PC-9 (cell line): Measurements from ENCODE around the gene INTS11.

Experiments
- EZH2 ChIP-seq: fragments of 200-600 bp; sonication (generic); IDR thresholded peaks from 2 replicates; pipeline ENCODE4 v1.8.0; 2017; ENCODE audit warnings: antibody characterized with exemption, low read depth
- TF ChIP-seq, protein P1 (sequence below): fragments of 200-600 bp; sonication (generic); conservative IDR thresholded peaks from 2 replicates; pipeline ENCODE4 v1.6.1; 2017; ENCODE audit warnings: mixed run types, antibody characterized with exemption, mild to moderate bottlenecking, moderate library complexity

DNA sequence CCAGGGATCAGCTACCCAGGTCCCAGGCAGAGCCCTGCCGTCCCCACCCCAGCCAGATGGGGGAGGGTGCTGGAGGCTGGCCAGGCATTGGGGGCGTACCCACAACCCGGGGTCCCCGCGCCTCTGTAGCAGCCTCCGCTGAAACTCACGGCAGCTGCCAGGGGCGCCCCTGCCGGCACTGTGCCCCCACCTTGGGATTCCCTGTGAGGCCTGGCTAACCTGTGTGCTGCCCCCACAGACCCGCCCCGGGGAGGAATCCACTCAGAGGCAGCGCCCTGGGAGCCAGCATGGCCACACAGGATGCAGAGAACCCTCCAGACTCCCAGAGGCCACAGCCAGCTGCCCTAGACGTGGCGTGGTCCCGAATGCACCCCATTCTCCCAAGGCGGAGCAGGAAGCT, 20.9 kb upstream of the INTS11 start:
- TF ChIP-seq EZH2: no peak
- TF ChIP-seq, protein P1, sequence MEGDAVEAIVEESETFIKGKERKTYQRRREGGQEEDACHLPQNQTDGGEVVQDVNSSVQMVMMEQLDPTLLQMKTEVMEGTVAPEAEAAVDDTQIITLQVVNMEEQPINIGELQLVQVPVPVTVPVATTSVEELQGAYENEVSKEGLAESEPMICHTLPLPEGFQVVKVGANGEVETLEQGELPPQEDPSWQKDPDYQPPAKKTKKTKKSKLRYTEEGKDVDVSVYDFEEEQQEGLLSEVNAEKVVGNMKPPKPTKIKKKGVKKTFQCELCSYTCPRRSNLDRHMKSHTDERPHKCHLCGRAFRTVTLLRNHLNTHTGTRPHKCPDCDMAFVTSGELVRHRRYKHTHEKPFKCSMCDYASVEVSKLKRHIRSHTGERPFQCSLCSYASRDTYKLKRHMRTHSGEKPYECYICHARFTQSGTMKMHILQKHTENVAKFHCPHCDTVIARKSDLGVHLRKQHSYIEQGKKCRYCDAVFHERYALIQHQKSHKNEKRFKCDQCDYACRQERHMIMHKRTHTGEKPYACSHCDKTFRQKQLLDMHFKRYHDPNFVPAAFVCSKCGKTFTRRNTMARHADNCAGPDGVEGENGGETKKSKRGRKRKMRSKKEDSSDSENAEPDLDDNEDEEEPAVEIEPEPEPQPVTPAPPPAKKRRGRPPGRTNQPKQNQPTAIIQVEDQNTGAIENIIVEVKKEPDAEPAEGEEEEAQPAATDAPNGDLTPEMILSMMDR: no peak
